NCI-H128 (cell line): Measurements from ENCODE around the gene HS3ST4.

Source experiments
- DNase-seq: peaks from one replicate; lab custom pipeline; 2025; ENCODE audit not compliant: unreplicated experiment; lab: John Stamatoyannopoulos, UW

Gene HS3ST4

DNA sequence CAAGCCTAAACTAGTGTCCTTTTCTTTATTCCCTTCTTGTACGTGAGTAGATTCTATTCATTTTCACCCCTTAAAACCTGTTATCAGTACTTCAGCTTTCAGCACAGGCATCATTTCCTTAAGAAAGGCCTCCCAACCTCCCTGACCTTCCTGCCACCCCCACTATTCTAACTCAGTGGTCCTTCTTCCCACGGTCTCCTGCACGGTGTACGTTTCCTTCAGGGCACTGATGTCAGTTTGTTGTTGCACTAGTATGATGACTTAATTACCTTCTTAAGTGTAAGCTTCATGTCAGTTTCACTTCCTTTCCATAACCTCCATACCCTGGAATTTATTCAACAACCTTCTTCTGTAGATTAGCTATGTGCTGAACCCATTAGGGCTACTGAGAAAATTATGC, 484.2 kb downstream of the HS3ST4 start:
- DNase-seq = no peak

GRCh38 chr16:26177438-26177837, 485.7 kb downstream of the HS3ST4 start:
- no peak for DNase-seq

DNA sequence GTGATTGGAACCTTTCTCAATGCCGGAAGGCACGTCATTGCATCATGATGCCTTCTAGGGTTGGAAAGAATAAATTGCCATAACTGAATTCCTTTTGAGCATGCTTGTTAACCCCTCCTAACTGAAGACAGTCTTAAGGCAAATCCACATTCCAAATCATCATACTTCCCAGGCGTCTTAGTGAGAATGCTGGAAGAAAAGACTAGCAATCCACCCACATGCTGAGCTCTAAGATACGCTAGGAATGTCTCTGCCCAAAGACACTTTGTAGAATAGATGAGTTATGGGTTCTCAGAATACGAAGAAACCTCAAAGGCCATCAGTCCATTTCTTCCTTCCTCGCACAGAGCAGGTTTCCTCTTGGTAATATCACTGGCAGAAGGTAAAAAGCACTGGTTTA, 486.5 kb downstream of the HS3ST4 start:
- DNase-seq = no peak

- DNase-seq = no peak
Observed at GRCh38 chr16:26186091-26186615, 494.4 kb downstream of the HS3ST4 start.
